Calu3 (cell line): ENCODE measurements around the gene SLC38A8. TPM values are rescaled to one million over a fixed set of nuclear protein-coding genes. Genes with fewer than 3 reads are reported as not detected.

ENCODE experiments used
- BruUV-seq: library from RNA; stranded (reverse); fragments of 400-500 nt; replicated peaks from 2 replicates; lab custom pipeline; 2021; lab: Mats Ljungman, UMichigan
- CTCF ChIA-PET: fragments of 300-600 bp; sonication (Branson Sonifier 250); formaldehyde crosslinking; loops from one replicate; lab custom pipeline; 2022; ENCODE audit warnings: antibody characterized with exemption; lab: Charles Lee
- DNase-seq: peaks from one replicate; pipeline ENCODE4 v3.0.0; 2022
- H3K27ac Mint-ChIP-seq: one replicate; pipeline ENCODE4 v1.8.0; 2022; ENCODE audit warnings: mixed read lengths; ENCODE audit not compliant: unreplicated experiment
- H3K27me3 Mint-ChIP-seq: one replicate; pipeline ENCODE4 v1.8.0; 2022; ENCODE audit warnings: mixed read lengths; ENCODE audit not compliant: unreplicated experiment
- H3K36me3 Mint-ChIP-seq: one replicate; pipeline ENCODE4 v1.8.0; 2022; ENCODE audit warnings: mild to moderate bottlenecking, moderate library complexity, mixed read lengths; ENCODE audit not compliant: insufficient read depth, unreplicated experiment
- H3K4me1 Mint-ChIP-seq: one replicate; pipeline ENCODE4 v1.8.0; 2022; ENCODE audit warnings: mild to moderate bottlenecking, low read depth, mixed read lengths; ENCODE audit not compliant: unreplicated experiment
- H3K4me3 Mint-ChIP-seq: one replicate; pipeline ENCODE4 v1.8.0; 2022; ENCODE audit warnings: mild to moderate bottlenecking, low read depth, moderate library complexity, mixed read lengths; ENCODE audit not compliant: unreplicated experiment
- H3K9me3 Mint-ChIP-seq: one replicate; pipeline ENCODE4 v1.8.0; 2022; ENCODE audit warnings: low read depth, mixed read lengths; ENCODE audit not compliant: unreplicated experiment
- CTCF ChIP-seq: fragments of 200-600 bp; IDR thresholded peaks from one replicate; pipeline ENCODE4 v1.8.0; 2022; ENCODE audit warnings: antibody characterized with exemption; ENCODE audit not compliant: unreplicated experiment
- intact Hi-C: fragments of 100-400 bp; cut with micrococcal nuclease; formaldehyde crosslinking; loops from one replicate; pipeline ENCODE4 v1.10.0; 2022; ENCODE audit not compliant: unreplicated experiment
- total RNA-seq: library from RNA; stranded (reverse); gene quantifications from 2 replicates; pipeline ENCODE4 v1.2.3, GENCODE V29; 2022

The SLC38A8 gene
- total RNA-seq, 1 experiment from 2014 or later = not detected

DNA sequence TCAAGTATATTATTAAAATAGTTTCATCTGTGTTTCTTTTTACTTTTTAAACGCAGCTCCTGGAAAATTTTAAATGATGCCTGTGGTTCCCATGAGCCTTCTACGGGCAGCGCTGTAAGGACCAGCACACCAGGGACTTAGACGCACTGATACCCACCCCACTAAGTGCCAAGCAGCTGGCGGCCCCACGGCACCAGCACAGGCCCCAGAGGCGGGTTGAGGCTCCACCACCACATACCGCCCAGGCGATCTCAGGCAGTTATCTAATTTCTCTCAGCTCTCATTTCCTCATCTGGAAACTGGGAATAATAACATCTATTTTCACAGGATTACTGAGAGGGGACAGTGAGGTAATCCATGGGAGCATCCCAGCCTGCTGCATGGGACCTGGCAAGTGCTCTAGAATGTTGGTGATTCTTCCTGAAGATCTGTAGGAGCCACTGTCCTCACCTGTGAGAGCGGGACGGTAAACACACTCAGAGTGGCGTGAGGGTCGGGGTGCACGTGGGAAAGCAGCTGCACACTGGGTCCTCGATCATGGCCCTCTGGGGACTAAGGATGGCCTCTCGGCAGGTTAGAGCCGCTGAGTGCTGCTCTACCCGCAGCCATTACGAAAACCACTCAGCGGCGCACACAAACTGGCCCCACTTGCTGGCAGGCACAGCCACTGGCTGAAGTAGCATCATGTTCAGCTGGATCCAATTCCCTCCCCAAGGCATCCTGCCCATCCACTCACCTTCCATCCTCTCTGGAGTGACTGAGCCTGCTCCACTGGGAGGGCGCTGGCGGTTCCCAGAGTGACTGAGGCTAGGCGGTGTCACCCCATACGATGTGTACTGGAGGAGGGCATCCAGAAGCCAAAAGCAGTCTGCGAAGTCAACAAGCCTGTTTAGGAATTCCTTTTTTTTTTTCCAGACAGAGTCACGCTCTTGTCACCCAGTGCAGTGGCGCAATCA is 17.6 kb upstream of the SLC38A8 start:
- TF ChIP-seq CTCF = no peak
- BruUV-seq = no TSS peak
- peaks cover 64% of the 10 kb centered on the region for H3K36me3 Mint-ChIP-seq

DNA sequence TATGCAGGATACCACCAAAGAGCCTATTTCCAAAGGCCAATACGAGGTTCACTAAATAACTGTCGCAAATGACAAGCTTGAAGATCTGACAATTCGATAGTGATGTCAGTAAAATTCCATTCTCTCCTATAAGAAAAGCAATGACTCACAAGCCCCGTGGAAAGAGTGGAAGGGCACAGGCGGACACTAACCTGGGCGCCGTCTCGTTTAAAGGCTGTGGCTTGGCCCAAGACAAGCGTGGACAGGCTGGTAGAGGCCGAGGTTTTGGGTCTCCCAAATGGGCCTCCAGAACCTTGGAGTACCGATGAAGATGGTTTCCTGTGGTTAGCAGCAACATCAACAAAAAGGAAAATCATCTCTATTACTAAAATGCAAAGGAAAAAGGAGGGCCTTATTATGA is 16.5 kb upstream of the SLC38A8 start:
- Mint-ChIP-seq H3K4me1 (no peaks in the 10 kb centered on the region), H3K27ac (no peak overlapping the region), H3K9me3 (no peaks in the 10 kb centered on the region), H3K4me3 (no peak overlapping the region), H3K36me3 (peaks cover 62% of the 10 kb centered on the region), H3K27me3 (no peaks in the 10 kb centered on the region)
- no peak for TF ChIP-seq CTCF
- intact Hi-C loops = no loop called here
- no TSS peak for BruUV-seq
- DNase-seq = no peak
- CTCF ChIA-PET = interaction anchor here (1.1 to 1.4 kb wide), 2 partner anchors 106 to 128 kb away, joined by 3 to 4 read pairs; partner anchors contain the start of genes OSGIN1 and TAF1C

More for the DNA sequence above, 17.6 kb upstream of the SLC38A8 start:
- CTCF ChIA-PET = interaction anchor here (0.9 to 1.1 kb wide), 2 partner anchors 103 to 127 kb away, joined by 3 read pairs; partner anchors contain the start of gene TAF1C
- no peak overlapping the region for H3K4me3 Mint-ChIP-seq
- intact Hi-C loops = no loop called here
- DNase-seq = no peak
- no peaks in the 10 kb centered on the region for H3K9me3 Mint-ChIP-seq
- H3K27me3 Mint-ChIP-seq = no peaks in the 10 kb centered on the region
- no peaks in the 10 kb centered on the region for H3K4me1 Mint-ChIP-seq
- no peak overlapping the region for H3K27ac Mint-ChIP-seq

DNA sequence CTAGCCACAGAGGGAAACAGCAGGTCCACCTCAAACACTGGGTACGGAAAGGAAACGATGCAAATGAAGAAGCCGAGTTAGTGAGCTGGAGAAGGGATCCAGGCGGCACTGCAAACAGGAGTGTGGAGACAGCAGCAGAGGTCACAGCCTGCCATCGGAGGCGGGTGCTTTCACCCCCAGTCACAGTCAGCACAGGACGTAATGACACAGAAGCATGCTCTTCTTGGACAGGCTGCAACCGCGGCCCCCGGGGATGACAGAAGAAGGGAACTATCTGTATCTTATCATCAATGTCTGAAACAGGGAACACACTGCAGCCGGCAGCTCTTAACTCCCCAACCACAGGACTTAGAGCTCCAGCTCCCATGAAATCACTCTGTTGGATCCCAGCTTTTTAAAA is 16.1 kb upstream of the SLC38A8 start:
- H3K4me3 Mint-ChIP-seq = no peak overlapping the region
- DNase-seq = no peak
- TF ChIP-seq CTCF = no peak
- CTCF ChIA-PET = interaction anchor here (1.4 kb wide), 1 partner anchor 105 kb away, joined by 4 read pairs; the partner anchor contains the start of gene OSGIN1
- intact Hi-C loops = no loop called here
- H3K27ac Mint-ChIP-seq = peak overlapping the region; percentile 31
- H3K9me3 Mint-ChIP-seq = no peaks in the 10 kb centered on the region
- no TSS peak for BruUV-seq
- H3K27me3 Mint-ChIP-seq = no peaks in the 10 kb centered on the region
- H3K4me1 Mint-ChIP-seq = no peaks in the 10 kb centered on the region
- H3K36me3 Mint-ChIP-seq = peaks cover 63% of the 10 kb centered on the region

DNA sequence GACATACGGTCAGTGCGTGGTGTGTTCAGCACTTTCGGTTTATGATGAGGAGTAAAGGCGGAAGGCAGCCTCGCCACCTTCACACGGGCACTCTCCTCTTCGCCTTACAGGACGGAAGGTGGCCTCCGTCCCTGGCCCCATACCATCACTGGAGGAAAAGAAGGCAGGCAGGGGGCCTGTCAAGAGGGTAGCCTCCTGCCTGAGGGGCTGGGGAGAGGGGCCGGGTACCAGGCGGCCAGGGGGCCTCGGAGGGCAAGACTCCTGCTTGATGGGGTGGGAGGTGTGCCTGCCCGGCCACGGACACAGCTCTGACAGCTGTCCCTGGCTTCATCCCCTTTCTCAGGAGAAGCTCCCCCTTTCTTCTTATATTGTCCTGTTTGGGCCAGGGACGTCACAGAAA is 15.6 kb upstream of the SLC38A8 start:
- Mint-ChIP-seq H3K4me1 (no peaks in the 10 kb centered on the region), H3K9me3 (no peaks in the 10 kb centered on the region), H3K27ac (peak overlapping the region; percentile 31), H3K27me3 (no peaks in the 10 kb centered on the region), H3K36me3 (peaks cover 63% of the 10 kb centered on the region), H3K4me3 (no peak overlapping the region)
- BruUV-seq = no TSS peak
- no peak for TF ChIP-seq CTCF
- DNase-seq = no peak
- intact Hi-C loops = no loop called here
- CTCF ChIA-PET = interaction anchor here (1.4 kb wide), 1 partner anchor 105 kb away, joined by 4 read pairs; the partner anchor contains the start of gene OSGIN1
